Measurements from ENCODE around the gene PRKCH. TPM values are rescaled to one million over a fixed set of nuclear protein-coding genes. Genes with fewer than 3 reads are reported as not detected.

The PRKCH gene
- total RNA-seq, 2 donors from 2014 or later = 7.2 to 8.6 TPM

DNA sequence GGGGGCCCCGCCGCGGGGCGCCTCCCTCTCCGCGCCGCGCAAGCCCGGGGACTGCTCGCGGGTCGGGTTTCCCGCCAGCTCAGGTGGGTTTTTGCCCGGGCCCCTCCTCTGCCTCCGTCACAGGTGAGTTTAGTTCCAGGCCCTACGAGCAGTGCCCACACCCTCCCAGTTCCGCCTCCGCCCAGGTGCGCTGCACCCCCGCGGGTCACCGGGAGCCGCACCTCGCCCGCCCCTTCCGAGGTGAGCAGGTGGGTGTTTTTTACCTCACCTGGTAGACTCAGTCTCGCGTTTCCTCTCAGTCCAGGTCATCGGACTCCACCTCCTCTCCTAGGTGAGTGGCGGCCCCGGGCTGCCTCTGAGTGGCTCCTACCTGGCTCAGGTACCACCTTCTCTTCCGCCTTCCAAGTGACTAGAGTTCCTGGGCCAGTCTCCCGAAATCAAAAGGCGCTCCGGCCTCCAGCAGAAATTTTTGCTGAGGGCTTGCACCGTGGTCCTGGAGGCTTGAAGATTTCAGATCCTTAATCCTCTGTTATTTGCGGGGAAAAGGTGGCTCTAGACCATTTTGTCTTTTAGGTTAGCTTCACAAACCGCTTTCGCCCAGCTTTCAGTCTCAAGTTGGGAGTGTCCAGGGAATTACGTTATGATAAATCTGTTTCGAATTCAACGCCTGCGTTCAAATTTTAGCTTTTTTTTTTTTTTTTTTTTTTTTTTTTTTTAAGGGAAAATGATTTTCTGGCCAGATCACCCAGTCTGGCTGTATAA, 40.0 kb upstream of the PRKCH start, which contains the start of gene TMEM30B:
TMEM30B (minus strand) TSS at position 153 of the 762 bp plus-strand sequence. CDS start 191 bp downstream, outside the sequence.
- peak; percentile 96 for DNase-seq
- Mint-ChIP-seq H3K27ac (peak within 1 kb of the TSS; percentile 77), H3K9me3 (no peaks in the 10 kb centered on the region), H3K4me1 (peaks cover 18% of the 10 kb centered on the region), H3K27me3 (ENCODE audit: insufficient read depth) (peaks cover 27% of the 10 kb centered on the region), H3K4me3 (peak within 1 kb of the TSS; percentile 71), H3K36me3 (ENCODE audit: low read depth) (no peaks in the 10 kb centered on the region)
- no peaks in the 10 kb centered on the region for H3K4me1 ChIP-seq (ENCODE audit: control insufficient read depth, insufficient read depth, low read length)
- no peaks in the 10 kb centered on the region for H3K9me3 ChIP-seq (ENCODE audit: control insufficient read depth, low read length)
- H3K9ac ChIP-seq (ENCODE audit: extremely low read depth, low read length, poor library complexity, severe bottlenecking) = no peak within 1 kb of the TSS
- peaks cover 76% of the 10 kb centered on the region for H3K27me3 ChIP-seq (ENCODE audit: control insufficient read depth, insufficient read depth, low read length, poor library complexity, severe bottlenecking)
- no peaks in the 10 kb centered on the region for H3K36me3 ChIP-seq (ENCODE audit: control insufficient read depth, insufficient read depth, low read length)
- TF ChIP-seq, protein P1, sequence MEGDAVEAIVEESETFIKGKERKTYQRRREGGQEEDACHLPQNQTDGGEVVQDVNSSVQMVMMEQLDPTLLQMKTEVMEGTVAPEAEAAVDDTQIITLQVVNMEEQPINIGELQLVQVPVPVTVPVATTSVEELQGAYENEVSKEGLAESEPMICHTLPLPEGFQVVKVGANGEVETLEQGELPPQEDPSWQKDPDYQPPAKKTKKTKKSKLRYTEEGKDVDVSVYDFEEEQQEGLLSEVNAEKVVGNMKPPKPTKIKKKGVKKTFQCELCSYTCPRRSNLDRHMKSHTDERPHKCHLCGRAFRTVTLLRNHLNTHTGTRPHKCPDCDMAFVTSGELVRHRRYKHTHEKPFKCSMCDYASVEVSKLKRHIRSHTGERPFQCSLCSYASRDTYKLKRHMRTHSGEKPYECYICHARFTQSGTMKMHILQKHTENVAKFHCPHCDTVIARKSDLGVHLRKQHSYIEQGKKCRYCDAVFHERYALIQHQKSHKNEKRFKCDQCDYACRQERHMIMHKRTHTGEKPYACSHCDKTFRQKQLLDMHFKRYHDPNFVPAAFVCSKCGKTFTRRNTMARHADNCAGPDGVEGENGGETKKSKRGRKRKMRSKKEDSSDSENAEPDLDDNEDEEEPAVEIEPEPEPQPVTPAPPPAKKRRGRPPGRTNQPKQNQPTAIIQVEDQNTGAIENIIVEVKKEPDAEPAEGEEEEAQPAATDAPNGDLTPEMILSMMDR (conservative IDR thresholded peaks at IDR 0.05) = no peak
- WGBS, 2 experiments (ENCODE audit: insufficient coverage in 1 of 2, insufficient read length in 1 of 2) = 24 to 56% methylated on average over 17 to 43 of the region's 43 CpGs
- no peak within 1 kb of the TSS for H3K27ac ChIP-seq (ENCODE audit: low read depth, low read length)
- peak within 1 kb of the TSS; percentile 75 for H3K4me3 ChIP-seq (ENCODE audit: low read length)

DNA sequence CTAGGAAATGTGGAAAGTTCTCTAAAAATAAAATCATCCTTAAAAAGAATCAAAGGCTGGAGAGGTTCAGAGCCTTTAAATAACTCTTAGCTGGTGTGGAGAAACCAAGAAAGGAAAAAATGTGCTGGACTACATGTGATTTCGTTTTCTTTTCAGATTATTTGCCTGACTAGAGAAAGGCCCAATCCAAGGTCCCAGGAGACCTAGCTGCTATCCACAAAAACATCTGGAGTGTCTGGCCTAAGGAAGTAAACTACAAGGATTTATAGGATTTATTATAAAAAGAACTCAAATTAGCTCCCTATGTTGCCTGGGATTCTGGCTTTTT, 39.5 kb upstream of the PRKCH start:
- Mint-ChIP-seq H3K9me3 (no peaks in the 10 kb centered on the region), H3K4me3 (peak overlapping the region; percentile 71), H3K27me3 (ENCODE audit: insufficient read depth) (peaks cover 27% of the 10 kb centered on the region), H3K27ac (no peak overlapping the region), H3K4me1 (peaks cover 18% of the 10 kb centered on the region), H3K36me3 (ENCODE audit: low read depth) (no peaks in the 10 kb centered on the region)
- Histone ChIP-seq H3K27me3 (ENCODE audit: control insufficient read depth, insufficient read depth, low read length, poor library complexity, severe bottlenecking) (peaks cover 76% of the 10 kb centered on the region), H3K27ac (ENCODE audit: low read depth, low read length) (no peak overlapping the region), H3K36me3 (ENCODE audit: control insufficient read depth, insufficient read depth, low read length) (no peaks in the 10 kb centered on the region), H3K4me3 (ENCODE audit: low read length) (no peak overlapping the region), H3K9ac (ENCODE audit: extremely low read depth, low read length, poor library complexity, severe bottlenecking) (no peak overlapping the region), H3K4me1 (ENCODE audit: control insufficient read depth, insufficient read depth, low read length) (no peaks in the 10 kb centered on the region), H3K9me3 (ENCODE audit: control insufficient read depth, low read length) (no peaks in the 10 kb centered on the region)
- TF ChIP-seq, protein P1 (conservative IDR thresholded peaks at IDR 0.05) = no peak
- WGBS, 2 experiments (ENCODE audit: insufficient coverage in 1 of 2, insufficient read length in 1 of 2) = 80 to 85% methylated on average over 1 of the region's 1 CpG
- DNase-seq = no peak

DNA sequence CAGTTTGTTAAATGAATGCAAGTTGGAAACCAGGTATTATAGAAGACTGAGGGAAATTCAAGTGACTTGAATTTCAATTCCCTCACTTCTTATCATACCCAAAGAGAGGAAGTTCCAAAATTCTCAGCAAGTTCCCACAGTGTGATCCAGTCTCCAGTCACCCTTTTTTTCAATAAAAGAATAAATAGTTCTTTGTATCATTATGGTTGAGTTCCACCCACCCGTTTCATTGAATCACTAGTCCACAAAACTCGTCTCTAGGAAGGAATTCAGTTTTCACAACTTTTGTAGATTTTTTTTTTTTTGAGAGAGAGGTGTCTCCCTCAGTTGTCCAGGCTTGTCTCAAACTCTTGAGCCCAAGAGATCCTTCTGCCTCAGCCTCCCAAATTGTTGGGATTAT, 38.6 kb upstream of the PRKCH start:
- H3K36me3 Mint-ChIP-seq (ENCODE audit: low read depth) = no peaks in the 10 kb centered on the region
- WGBS, 2 experiments (ENCODE audit: insufficient coverage in 1 of 2, insufficient read length in 1 of 2) = 90% methylated on average over 2 of the region's 2 CpGs; no CpG with 5 or more reads in 1 of the 2 experiments

More for the DNA sequence above, 38.6 kb upstream of the PRKCH start:
- no peaks in the 10 kb centered on the region for H3K9me3 ChIP-seq (ENCODE audit: control insufficient read depth, low read length)
- no peak overlapping the region for H3K27ac ChIP-seq (ENCODE audit: low read depth, low read length)
- H3K27me3 Mint-ChIP-seq (ENCODE audit: insufficient read depth) = peaks cover 27% of the 10 kb centered on the region
- peaks cover 18% of the 10 kb centered on the region for H3K4me1 Mint-ChIP-seq
- H3K9me3 Mint-ChIP-seq = no peaks in the 10 kb centered on the region
- no peaks in the 10 kb centered on the region for H3K4me1 ChIP-seq (ENCODE audit: control insufficient read depth, insufficient read depth, low read length)
- TF ChIP-seq, protein P1 (conservative IDR thresholded peaks at IDR 0.05) = no peak
- peaks cover 68% of the 10 kb centered on the region for H3K27me3 ChIP-seq (ENCODE audit: control insufficient read depth, insufficient read depth, low read length, poor library complexity, severe bottlenecking)
- H3K4me3 ChIP-seq (ENCODE audit: low read length) = no peak overlapping the region
- H3K9ac ChIP-seq (ENCODE audit: extremely low read depth, low read length, poor library complexity, severe bottlenecking) = no peak overlapping the region
- no peak overlapping the region for H3K4me3 Mint-ChIP-seq
- DNase-seq = no peak
- H3K27ac Mint-ChIP-seq = no peak overlapping the region
- no peaks in the 10 kb centered on the region for H3K36me3 ChIP-seq (ENCODE audit: control insufficient read depth, insufficient read depth, low read length)

Measured in endodermal cell (in vitro differentiated cells).